ENCODE results near the gene FKBP4. TPM values are rescaled to one million over a fixed set of nuclear protein-coding genes. Genes with fewer than 3 reads are reported as not detected.
"Not testable (repeated sequence)": the region's sequence is repeated elsewhere in the genome, so short reads cannot be mapped to it uniquely, and the experiment has no call there.

The FKBP4 gene
- total and polyA plus RNA-seq, 2 experiments from 2014 or later = 112 to 124 TPM

- no peak for TF ChIP-seq CTCF (IDR thresholded peaks at IDR 0.05; ENCODE audit: low read depth, low read length)
These were observed 24.8 kb upstream of the FKBP4 start for GRCh38 chr12:2769866-2770533.

GRCh38 chr12:2770544-2770943 lies 24.2 kb upstream of the FKBP4 start:
- H3K9me3 ChIP-seq (ENCODE audit: low read depth); H3K27me3 ChIP-seq; H3K4me3 ChIP-seq; H3K27ac ChIP-seq; H3K36me3 ChIP-seq; H3K4me1 ChIP-seq (ENCODE audit: low read depth); DNase-seq (ENCODE audit: low read depth in 1 of 2, low spot score in 1 of 2): not testable (repeated sequence)

More at GRCh38 chr12:2769866-2770533, 24.8 kb upstream of the FKBP4 start:
- no peak overlapping the region for H3K27ac ChIP-seq
- no peak overlapping the region for H3K4me3 ChIP-seq
- DNase-seq (ENCODE audit: low read depth in 1 of 2, low spot score in 1 of 2) = no peak
- no peaks in the 10 kb centered on the region for H3K36me3 ChIP-seq
- H3K27me3 ChIP-seq = no peaks in the 10 kb centered on the region
- H3K4me1 ChIP-seq (ENCODE audit: low read depth) = no peaks in the 10 kb centered on the region
- H3K9me3 ChIP-seq (ENCODE audit: low read depth) = no peaks in the 10 kb centered on the region

GRCh38 chr12:2772370-2772769 lies 22.4 kb upstream of the FKBP4 start:
- TF ChIP-seq CTCF (IDR thresholded peaks at IDR 0.05; ENCODE audit: low read depth, low read length) = no peak
- no peak for DNase-seq (ENCODE audit: low read depth in 1 of 2, low spot score in 1 of 2)
- Histone ChIP-seq H3K27me3 (no peaks in the 10 kb centered on the region), H3K9me3 (ENCODE audit: low read depth) (no peaks in the 10 kb centered on the region), H3K4me1 (ENCODE audit: low read depth) (no peaks in the 10 kb centered on the region), H3K27ac (no peak overlapping the region), H3K36me3 (no peaks in the 10 kb centered on the region), H3K4me3 (no peak overlapping the region)

GRCh38 chr12:2773199-2773875 lies 21.4 kb upstream of the FKBP4 start:
- H3K4me1 ChIP-seq (ENCODE audit: low read depth) = no peaks in the 10 kb centered on the region
- H3K27me3 ChIP-seq = no peaks in the 10 kb centered on the region
- H3K36me3 ChIP-seq = no peaks in the 10 kb centered on the region
- TF ChIP-seq CTCF (IDR thresholded peaks at IDR 0.05; ENCODE audit: low read depth, low read length) = no peak
- no peak overlapping the region for H3K27ac ChIP-seq
- H3K4me3 ChIP-seq = no peak overlapping the region
- no peaks in the 10 kb centered on the region for H3K9me3 ChIP-seq (ENCODE audit: low read depth)
- no peak for DNase-seq (ENCODE audit: low read depth in 1 of 2, low spot score in 1 of 2)

GRCh38 chr12:2775431-2775830 lies 19.3 kb upstream of the FKBP4 start:
- Histone ChIP-seq H3K4me3 (no peak overlapping the region), H3K27ac (no peak overlapping the region), H3K4me1 (ENCODE audit: low read depth) (no peaks in the 10 kb centered on the region), H3K36me3 (no peaks in the 10 kb centered on the region), H3K27me3 (no peaks in the 10 kb centered on the region), H3K9me3 (ENCODE audit: low read depth) (no peaks in the 10 kb centered on the region)
- TF ChIP-seq CTCF (IDR thresholded peaks at IDR 0.05; ENCODE audit: low read depth, low read length) = no peak
- DNase-seq (ENCODE audit: low read depth in 1 of 2, low spot score in 1 of 2) = no peak

- no peak overlapping the region for H3K4me3 ChIP-seq
- no peaks in the 10 kb centered on the region for H3K27me3 ChIP-seq
- H3K9me3 ChIP-seq (ENCODE audit: low read depth) = no peaks in the 10 kb centered on the region
- H3K36me3 ChIP-seq = no peaks in the 10 kb centered on the region
- no peak for TF ChIP-seq CTCF (IDR thresholded peaks at IDR 0.05; ENCODE audit: low read depth, low read length)
- DNase-seq (ENCODE audit: low read depth in 1 of 2, low spot score in 1 of 2) = no peak
- H3K4me1 ChIP-seq (ENCODE audit: low read depth) = no peaks in the 10 kb centered on the region
- H3K27ac ChIP-seq = no peak overlapping the region
These were observed 18.5 kb upstream of the FKBP4 start for GRCh38 chr12:2776129-2776806.

All from cardiac muscle cell (in vitro differentiated cells and primary cell).